ENCODE data around the gene RBMS2.
A peak's percentile ranks its signal among the peaks of the same experiment; 100 is the strongest.

RBMS2 gene

DNA sequence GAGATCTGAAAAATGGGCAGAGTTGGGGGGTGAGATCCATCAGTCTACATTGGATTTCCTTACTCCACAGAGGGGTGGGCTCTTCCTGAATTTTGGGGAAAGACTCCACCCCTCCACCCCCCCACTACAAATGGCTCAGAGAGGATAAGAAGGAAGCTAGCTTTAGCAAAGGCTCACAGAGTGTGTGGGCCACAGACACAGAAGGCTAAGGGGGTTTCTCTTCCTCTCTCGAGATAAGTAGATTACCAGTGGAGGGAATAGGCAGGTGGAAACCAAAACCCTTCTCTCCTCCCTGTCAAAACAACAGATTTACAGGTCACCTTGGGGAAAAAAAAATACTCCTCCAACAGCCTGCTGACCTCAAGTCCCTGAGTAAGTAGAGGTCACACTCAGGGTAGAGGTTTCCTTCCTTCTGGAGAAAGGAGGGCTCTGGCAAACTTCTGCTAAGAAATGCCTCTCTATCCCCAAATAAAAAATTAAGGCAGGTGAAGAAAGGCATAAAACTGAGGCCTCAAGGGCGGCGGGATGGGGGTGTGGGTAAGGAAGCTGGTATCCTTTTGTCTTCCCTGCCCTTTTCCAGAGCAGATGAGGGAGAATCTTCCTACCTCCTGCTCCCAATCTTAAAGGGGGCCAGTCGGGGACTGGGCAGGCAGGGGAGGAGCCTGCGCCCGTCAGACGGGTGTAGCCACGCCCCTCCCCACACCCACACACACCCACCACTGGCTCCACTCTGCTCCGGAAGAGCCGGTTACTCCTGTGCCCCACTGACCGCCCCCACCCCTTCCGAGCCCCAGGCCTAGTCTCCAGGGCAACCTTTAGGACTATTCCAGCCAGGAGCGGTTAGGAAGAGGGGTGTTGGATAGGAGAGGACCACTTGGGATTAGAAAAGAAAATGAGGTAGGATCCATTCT, 110.4 kb downstream of the RBMS2 start:
- peak; percentile 77 for DNase-seq (ENCODE audit: low spot score)

- no peak for DNase-seq (ENCODE audit: low spot score)
Observed at GRCh38 chr12:56632701-56633467, 111.3 kb downstream of the RBMS2 start.

- no peak for DNase-seq (ENCODE audit: low spot score)
Observed at GRCh38 chr12:56633468-56634241, 112.0 kb downstream of the RBMS2 start.

DNA sequence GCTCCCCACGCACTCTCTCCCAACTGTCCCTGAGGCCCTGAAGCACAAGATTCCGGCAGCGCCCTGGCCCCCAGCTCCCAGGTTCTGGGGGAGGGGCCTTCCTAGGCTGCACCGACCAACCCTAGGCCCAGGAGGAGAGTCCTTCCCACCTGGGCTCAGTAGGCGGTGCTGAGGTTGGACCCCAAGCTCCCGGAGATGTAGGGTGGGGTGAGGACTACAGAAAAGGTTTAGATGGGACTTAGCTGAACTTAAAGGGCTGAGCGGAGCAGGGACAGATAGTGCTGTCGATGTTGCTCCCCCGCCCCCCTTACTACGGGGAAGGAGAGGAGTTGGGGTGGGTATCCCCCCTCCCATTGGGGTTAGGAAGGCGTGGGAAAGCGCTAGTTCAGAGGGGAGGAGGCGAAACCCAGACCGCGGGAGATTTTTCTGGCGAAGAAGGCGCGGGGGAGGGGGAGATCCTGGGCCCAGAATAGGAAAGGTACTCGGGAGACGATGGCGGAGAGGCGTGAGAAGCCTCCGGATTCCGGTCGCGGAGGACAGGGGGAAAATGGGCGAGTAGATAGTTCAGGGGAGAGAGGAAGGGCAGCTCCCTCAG, 112.7 kb downstream of the RBMS2 start:
- DNase-seq (ENCODE audit: low spot score), result peak; percentile 18

GRCh38 chr12:56634837-56635791, 113.5 kb downstream of the RBMS2 start:
- peak; percentile 80 for DNase-seq (ENCODE audit: low spot score)

GRCh38 chr12:56635806-56636674, 114.4 kb downstream of the RBMS2 start:
- DNase-seq (ENCODE audit: low spot score), result peak; percentile 94

GRCh38 chr12:56636675-56637540, 115.3 kb downstream of the RBMS2 start:
- peak; percentile 97 for DNase-seq (ENCODE audit: low spot score)

DNA sequence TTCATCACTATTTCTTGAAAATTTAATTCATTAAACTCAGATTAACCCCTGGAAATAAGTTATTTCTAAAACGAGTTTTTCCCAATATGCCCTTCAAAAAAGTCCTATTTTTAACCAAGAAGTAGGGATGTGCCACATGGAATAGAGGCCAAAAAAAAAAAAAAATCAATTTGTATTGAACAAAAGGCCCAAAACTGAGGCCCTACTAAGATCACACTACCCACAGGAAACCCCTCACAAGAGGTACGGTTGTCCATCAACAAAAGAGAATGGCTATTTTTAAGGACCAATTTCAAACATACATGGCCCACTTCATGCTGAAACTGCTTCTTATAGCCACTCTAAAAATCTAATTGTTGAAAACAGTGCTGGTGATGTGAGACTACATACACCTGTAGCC, 116.0 kb downstream of the RBMS2 start:
- DNase-seq (ENCODE audit: low spot score), result no peak

DNA sequence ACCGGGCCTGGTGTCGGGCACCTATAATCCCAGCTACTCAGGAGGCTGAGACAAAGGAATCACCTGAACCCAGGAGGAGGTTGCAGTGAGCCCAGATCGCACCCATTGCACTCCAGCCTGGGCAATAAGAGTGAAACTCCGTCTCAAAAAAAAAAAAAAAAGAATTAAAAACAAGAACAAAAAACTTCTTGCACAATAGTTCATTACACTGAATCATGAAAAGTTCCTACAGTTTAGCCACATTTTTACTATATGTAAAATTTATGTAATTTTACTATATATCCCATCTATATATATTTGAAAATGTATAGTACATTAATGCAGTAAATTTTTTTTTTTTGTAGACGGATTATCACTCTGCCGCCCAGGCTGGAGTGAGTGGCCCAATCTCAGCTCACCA, 119.6 kb downstream of the RBMS2 start:
- DNase-seq (ENCODE audit: low spot score), result no peak

- no peak for DNase-seq (ENCODE audit: low spot score)
Observed at GRCh38 chr12:56644654-56645053, 123.0 kb downstream of the RBMS2 start.

DNA sequence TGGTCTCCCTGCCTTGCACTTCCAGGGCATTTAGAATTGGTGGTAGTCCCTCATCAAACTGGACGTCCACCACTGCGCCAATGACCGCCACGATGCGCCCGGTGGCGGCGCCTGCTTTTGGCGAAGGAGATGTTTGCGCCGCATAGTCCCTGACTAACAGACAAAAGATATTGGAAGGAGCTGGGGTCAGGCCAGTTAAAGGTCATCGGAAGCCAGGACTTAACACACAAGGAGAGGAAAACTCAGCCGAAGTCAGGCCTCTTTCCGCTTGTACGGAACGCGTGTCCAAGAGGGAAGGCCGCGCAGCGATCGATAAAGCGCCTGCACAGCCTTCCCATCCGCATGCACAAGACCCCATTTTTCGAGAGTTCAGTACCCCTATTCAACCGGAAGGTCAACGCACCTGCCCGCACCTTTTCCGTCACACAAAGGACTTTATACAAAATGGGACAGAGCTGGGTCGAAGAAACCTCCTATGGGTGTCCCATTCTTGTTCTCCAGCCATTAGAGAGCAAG, 123.6 kb downstream of the RBMS2 start:
- DNase-seq (ENCODE audit: low spot score), result peak; percentile 12
